HepG2 (cell line): ENCODE results near the gene PSORS1C1. TPM values are rescaled to one million over a fixed set of nuclear protein-coding genes. Genes with fewer than 3 reads are reported as not detected.

ENCODE experiments used
- GTF2F1 ChIP-seq: fragments of 150-350 bp; IDR thresholded peaks from 2 replicates; pipeline ENCODE4 v1.6.1; 2014; ENCODE audit warnings: low read length
- HHEX ChIP-seq: IDR thresholded peaks from 2 replicates; pipeline ENCODE4 v1.6.1; 2016; ENCODE audit warnings: control low read depth
- PAWR ChIP-seq: sonication (generic); formaldehyde crosslinking; IDR thresholded peaks from 2 replicates; pipeline ENCODE4 v1.4.0; 2020; ENCODE audit warnings: missing genetic modification reagents, mild to moderate bottlenecking, borderline replicate concordance
- ZNF704 ChIP-seq: sonication (generic); formaldehyde crosslinking; IDR thresholded peaks from 2 replicates; pipeline ENCODE4 v1.8.1; 2023; ENCODE audit warnings: mild to moderate bottlenecking, inconsistent platforms, moderate library complexity, missing genetic modification reagents, borderline replicate concordance
- ZNF75D ChIP-seq: sonication (generic); formaldehyde crosslinking; IDR thresholded peaks from 2 replicates; pipeline ENCODE4 v1.8.1; 2023; ENCODE audit warnings: missing genetic modification reagents, mild to moderate bottlenecking, borderline replicate concordance
- polyA plus RNA-seq, 8 experiments: library from polyadenylated mRNA; depleted of rRNA in 3 of 8; stranded (reverse) in 7 of 8; unstranded in 1 of 8; fragments of >200 nt; fragmentation: Illumina TruSeq in 4 of 8; extraction: Trizol in 4 of 8; gene quantifications; 2 replicates each; pipeline versions ENCODE4 v1.2.1 to v1.2.3, GENCODE V29; 2011 to 2016; ENCODE audit warnings: low read depth in 4 of 8, missing spikeins in 1 of 8, mixed read lengths in 1 of 8; ENCODE audit not compliant: insufficient read depth in 1 of 8
- total RNA-seq, 5 experiments: library from RNA; depleted of rRNA; stranded (reverse); fragments of >200 nt; fragmentation: Illumina TruSeq; extraction: Trizol; gene quantifications; 2 replicates each; pipeline ENCODE4 v1.2.3, GENCODE V29; 2016; ENCODE audit warnings: low read depth in 1 of 5
- TF ChIP-seq, protein P1 (sequence below): sonication (generic); formaldehyde crosslinking; IDR thresholded peaks from 2 replicates; pipeline ENCODE4 v1.8.1; 2023; ENCODE audit warnings: mild to moderate bottlenecking, missing genetic modification reagents
- TF ChIP-seq, protein P2 (sequence below): IDR thresholded peaks from 2 replicates; pipeline ENCODE4 v1.6.1; 2016; ENCODE audit warnings: missing biosample characterization, missing genetic modification reagents, low read depth
- TF ChIP-seq, protein P3 (sequence below): fragments of 450-650 bp; IDR thresholded peaks from 2 replicates; pipeline ENCODE4 v1.6.1; 2017; ENCODE audit warnings: mild to moderate bottlenecking
- TF ChIP-seq, protein P4 (sequence below): IDR thresholded peaks from 2 replicates; pipeline ENCODE4 v1.6.1; 2016; ENCODE audit warnings: control low read depth

Gene PSORS1C1
- total and polyA plus RNA-seq, 2 of the 13 experiments (the other 11 are each of a cell fraction or from before 2014, with no cell fraction given) = 0.01 to 0.02 TPM

- TF ChIP-seq, protein P1, sequence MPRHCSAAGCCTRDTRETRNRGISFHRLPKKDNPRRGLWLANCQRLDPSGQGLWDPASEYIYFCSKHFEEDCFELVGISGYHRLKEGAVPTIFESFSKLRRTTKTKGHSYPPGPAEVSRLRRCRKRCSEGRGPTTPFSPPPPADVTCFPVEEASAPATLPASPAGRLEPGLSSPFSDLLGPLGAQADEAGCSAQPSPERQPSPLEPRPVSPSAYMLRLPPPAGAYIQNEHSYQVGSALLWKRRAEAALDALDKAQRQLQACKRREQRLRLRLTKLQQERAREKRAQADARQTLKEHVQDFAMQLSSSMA (CRISPR knock-in tag) = no peak
- TF ChIP-seq ZNF75D (CRISPR knock-in tag) (no peak), GTF2F1 (no peak), HHEX (CRISPR knock-in tag) (no peak), PAWR (CRISPR knock-in tag) (no peak), ZNF704 (CRISPR knock-in tag) (no peak)
- TF ChIP-seq, protein P2, sequence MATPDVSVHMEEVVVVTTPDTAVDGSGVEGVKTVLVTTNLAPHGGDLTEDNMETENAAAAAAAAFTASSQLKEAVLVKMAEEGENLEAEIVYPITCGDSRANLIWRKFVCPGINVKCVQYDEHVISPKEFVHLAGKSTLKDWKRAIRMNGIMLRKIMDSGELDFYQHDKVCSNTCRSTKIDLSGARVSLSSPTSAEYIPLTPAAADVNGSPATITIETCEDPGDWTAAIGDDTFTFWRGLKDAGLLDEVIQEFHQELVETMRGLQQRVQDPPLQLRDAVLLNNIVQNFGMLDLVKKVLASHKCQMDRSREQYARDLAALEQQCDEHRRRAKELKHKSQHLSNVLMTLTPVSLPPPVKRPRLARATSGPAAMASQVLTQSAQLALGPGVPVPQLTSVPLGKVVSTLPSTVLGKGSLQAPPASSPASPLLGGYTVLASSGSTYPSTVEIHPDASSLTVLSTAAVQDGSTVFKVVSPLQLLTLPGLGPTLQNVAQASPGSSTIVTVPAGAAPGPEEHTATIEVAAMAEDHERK (CRISPR knock-in tag) = no peak
- TF ChIP-seq, protein P3, sequence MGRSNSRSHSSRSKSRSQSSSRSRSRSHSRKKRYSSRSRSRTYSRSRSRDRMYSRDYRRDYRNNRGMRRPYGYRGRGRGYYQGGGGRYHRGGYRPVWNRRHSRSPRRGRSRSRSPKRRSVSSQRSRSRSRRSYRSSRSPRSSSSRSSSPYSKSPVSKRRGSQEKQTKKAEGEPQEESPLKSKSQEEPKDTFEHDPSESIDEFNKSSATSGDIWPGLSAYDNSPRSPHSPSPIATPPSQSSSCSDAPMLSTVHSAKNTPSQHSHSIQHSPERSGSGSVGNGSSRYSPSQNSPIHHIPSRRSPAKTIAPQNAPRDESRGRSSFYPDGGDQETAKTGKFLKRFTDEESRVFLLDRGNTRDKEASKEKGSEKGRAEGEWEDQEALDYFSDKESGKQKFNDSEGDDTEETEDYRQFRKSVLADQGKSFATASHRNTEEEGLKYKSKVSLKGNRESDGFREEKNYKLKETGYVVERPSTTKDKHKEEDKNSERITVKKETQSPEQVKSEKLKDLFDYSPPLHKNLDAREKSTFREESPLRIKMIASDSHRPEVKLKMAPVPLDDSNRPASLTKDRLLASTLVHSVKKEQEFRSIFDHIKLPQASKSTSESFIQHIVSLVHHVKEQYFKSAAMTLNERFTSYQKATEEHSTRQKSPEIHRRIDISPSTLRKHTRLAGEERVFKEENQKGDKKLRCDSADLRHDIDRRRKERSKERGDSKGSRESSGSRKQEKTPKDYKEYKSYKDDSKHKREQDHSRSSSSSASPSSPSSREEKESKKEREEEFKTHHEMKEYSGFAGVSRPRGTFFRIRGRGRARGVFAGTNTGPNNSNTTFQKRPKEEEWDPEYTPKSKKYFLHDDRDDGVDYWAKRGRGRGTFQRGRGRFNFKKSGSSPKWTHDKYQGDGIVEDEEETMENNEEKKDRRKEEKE = no peak
- TF ChIP-seq, protein P4, sequence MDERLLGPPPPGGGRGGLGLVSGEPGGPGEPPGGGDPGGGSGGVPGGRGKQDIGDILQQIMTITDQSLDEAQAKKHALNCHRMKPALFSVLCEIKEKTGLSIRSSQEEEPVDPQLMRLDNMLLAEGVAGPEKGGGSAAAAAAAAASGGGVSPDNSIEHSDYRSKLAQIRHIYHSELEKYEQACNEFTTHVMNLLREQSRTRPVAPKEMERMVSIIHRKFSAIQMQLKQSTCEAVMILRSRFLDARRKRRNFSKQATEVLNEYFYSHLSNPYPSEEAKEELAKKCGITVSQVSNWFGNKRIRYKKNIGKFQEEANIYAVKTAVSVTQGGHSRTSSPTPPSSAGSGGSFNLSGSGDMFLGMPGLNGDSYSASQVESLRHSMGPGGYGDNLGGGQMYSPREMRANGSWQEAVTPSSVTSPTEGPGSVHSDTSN = no peak
- TF ChIP-seq, all 625 proteins: peak for 0
These were observed 24.4 kb downstream of the PSORS1C1 start, which contains the start of gene PSORS1C2 (continued) for GRCh38 chr6:31138982-31139381.
